D721Med (cell line): ENCODE results near the gene RAD51.

Experiments used
- DNase-seq: peaks from one replicate; pipeline ENCODE4 v3.0.0; 2011; ENCODE audit warnings: low spot score; ENCODE audit not compliant: insufficient read length
- FAIRE-seq: peaks from 2 replicates; lab custom pipeline; 2011; peaks lifted over from hg19 to GRCh38; lab: Jason Lieb, UNC
- TF ChIP-seq, protein P1 (sequence below): IDR thresholded peaks from 2 replicates; pipeline ENCODE4 v1.5.1; 2012; ENCODE audit warnings: mild to moderate bottlenecking, control low read depth; ENCODE audit not compliant: insufficient read depth; ENCODE audit errors: missing control alignments

RAD51 gene

DNA sequence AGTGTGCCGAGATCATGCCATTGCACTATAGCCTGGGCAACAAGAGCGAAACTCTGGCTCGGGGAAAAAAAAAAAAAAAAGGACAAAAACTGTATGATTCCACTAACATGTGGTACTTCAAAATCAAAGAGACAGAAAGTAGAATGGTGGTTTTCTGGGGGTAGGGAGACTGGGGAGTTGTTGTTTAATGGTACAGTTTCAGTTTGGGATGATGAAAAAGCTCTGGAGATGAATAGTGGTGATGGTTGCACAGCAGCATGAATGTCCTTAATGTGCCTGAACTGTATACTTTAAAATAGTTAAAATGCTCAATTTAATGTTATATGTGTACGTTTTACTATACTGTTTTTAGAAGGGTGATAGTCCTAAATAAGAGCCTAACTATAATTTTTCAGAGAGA lies 27.4 kb downstream of the RAD51 start:
- TF ChIP-seq, protein P1, sequence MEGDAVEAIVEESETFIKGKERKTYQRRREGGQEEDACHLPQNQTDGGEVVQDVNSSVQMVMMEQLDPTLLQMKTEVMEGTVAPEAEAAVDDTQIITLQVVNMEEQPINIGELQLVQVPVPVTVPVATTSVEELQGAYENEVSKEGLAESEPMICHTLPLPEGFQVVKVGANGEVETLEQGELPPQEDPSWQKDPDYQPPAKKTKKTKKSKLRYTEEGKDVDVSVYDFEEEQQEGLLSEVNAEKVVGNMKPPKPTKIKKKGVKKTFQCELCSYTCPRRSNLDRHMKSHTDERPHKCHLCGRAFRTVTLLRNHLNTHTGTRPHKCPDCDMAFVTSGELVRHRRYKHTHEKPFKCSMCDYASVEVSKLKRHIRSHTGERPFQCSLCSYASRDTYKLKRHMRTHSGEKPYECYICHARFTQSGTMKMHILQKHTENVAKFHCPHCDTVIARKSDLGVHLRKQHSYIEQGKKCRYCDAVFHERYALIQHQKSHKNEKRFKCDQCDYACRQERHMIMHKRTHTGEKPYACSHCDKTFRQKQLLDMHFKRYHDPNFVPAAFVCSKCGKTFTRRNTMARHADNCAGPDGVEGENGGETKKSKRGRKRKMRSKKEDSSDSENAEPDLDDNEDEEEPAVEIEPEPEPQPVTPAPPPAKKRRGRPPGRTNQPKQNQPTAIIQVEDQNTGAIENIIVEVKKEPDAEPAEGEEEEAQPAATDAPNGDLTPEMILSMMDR = no peak
- FAIRE-seq = no peak
- DNase-seq = no peak

DNA sequence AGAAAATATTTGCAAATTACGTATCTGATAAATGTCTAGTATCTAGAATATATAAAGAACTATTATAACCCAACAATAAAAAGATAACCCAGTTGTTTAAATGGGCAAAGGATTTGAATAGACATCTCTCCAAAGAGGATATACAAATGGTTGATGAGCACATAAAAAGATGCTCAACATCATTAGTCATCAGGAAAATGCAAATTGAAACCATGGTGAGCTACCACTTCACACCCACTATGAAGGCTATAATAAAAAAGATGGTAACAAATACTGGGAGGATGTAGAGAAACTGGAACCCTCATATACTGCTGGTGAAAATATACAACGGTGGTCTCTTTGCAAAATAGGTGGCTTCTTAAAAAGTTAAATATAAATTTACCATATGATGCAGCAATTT lies 28.0 kb downstream of the RAD51 start:
- FAIRE-seq (no peak), DNase-seq (no peak)
- TF ChIP-seq, protein P1 = no peak

DNA sequence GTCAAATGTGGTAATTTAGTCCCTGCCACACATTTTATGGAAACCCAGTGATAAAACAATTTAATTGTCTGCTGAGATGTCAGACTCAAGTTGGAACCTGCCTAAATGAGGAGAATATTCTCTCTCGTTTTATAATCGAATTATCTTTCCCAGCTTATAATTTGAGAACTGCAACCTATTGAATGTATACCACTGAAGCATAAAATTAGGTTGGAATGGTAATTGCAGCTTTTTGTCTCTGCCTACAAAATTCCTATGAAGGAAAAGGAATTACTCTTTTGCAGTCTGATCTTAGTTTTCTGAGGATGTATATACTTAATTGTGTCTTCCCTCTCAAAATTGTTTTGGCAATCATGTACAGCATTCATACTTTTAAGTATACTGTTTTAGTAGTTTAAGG lies 28.9 kb downstream of the RAD51 start:
- no peak for FAIRE-seq
- no peak for DNase-seq
- TF ChIP-seq, protein P1 = no peak

DNA sequence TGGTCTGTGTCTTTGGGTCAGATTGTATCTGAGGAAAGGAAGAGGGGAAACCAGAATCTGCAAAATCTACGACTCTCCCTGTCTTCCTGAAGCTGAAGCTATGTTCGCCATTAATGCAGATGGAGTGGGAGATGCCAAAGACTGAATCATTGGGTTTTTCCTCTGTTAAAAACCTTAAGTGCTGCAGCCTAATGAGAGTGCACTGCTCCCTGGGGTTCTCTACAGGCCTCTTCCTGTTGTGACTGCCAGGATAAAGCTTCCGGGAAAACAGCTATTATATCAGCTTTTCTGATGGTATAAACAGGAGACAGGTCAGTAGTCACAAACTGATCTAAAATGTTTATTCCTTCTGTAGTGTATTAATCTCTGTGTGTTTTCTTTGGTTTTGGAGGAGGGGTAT lies 36.1 kb downstream of the RAD51 start:
- no peak for FAIRE-seq
- TF ChIP-seq, protein P1 = no peak
- no peak for DNase-seq

DNA sequence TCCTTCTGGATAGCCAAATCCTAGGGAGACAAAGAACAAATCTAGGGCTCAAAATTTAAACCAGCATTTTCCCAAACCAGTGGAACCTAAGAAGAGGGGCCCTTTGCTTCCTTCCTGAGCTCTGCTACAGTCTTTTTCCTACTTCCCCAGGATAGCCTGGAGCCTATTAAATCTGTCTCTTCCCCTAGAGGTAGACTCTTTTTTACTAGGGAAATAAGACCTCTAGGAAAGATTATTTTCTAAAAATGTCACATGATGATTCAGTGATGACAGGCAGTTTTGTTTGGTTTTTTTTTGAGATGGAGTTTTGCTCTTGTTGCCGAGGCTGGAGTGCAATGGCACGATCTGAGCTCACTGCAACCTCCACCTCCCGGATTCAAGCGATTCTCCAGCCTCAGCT lies 41.6 kb downstream of the RAD51 start:
- FAIRE-seq (no peak), DNase-seq (no peak)
- TF ChIP-seq, protein P1 = no peak

DNA sequence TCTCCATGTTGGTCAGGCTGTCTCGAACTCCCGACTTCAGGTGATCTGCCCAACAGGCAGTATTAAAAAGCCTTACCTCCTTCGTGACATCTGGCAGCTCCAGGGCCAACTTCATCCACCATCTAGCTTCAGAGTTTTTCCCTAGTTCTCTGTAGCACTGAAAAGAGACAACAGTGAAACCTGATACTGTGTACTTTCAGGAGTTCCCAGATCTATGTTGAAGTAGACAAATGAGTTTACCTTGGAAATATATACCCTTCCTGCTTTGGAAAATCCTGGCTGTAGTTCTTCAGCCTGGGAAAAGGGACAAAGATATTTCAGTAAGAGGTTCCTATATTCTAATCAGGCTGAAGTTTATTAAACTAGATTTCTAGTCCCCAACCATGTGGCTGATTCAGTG lies 42.1 kb downstream of the RAD51 start:
- no peak for FAIRE-seq
- no peak for DNase-seq
- TF ChIP-seq, protein P1 = no peak

DNA sequence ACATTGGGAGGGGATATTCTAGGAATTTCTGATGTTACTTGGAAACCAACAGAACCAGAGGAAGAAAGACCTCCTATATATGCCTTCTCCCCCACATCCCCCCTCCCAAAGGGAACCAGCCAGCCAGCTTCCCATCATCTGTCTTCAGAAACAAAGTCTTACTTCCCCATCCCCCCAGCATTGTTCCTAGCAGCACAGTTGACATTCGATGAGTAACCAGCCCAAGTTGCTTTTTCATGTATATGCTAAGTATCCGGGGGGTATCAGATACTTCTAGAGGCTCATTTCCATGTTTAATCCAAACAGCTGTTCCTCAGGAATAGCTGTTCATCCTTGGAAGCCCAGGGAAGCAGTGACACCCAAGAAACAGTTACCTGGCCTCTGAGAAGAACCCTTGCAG lies 44.1 kb downstream of the RAD51 start:
- DNase-seq = no peak
- TF ChIP-seq, protein P1 = no peak
- no peak for FAIRE-seq
